H1 (cell line): ENCODE results near the gene CIBAR2. TPM values are rescaled to one million over a fixed set of nuclear protein-coding genes. Genes with fewer than 3 reads are reported as not detected.

ENCODE experiments used
- ATF2 ChIP-seq: IDR thresholded peaks from 2 replicates; pipeline ENCODE4 v1.6.1; 2012; ENCODE audit warnings: low read length, inconsistent platforms
- BRCA1 ChIP-seq: IDR thresholded peaks from 2 replicates; pipeline ENCODE4 v1.6.1; 2012; ENCODE audit warnings: low read depth, low read length, improper control_type of control experiment
- YY1 ChIP-seq: IDR thresholded peaks from 2 replicates; pipeline ENCODE4 v1.6.1; 2011; ENCODE audit warnings: low read depth, mild to moderate bottlenecking, low read length
- polyA plus RNA-seq, 7 experiments: library from polyadenylated mRNA; depleted of rRNA in 3 of 7; stranded (reverse) in 5 of 7; unstranded in 2 of 7; fragments of >200 nt in 5 of 7; fragments of 200-250 nt in 2 of 7; gene quantifications; 1 replicate in 5 of 7; 2 replicates in 1 of 7; 4 replicates in 1 of 7; pipeline versions ENCODE4 v1.2.1 to v1.2.3, GENCODE V29; 2011 to 2013; ENCODE audit warnings: missing spikeins in 2 of 7, mixed read lengths in 2 of 7
- total RNA-seq: library from RNA; stranded (reverse); fragmentation: NEBNext Ultra II Directional; extraction: Animal tissue kit (Norgen Biotek cat#: 25700); gene quantifications from 2 replicates; pipeline ENCODE4 v1.2.1, GENCODE V29; 2021

CIBAR2 gene
- total and polyA plus RNA-seq, 2 of the 8 experiments (the other 6 are each of a cell fraction or from before 2014, with no cell fraction given) = 0.18 TPM; not detected in 1

DNA sequence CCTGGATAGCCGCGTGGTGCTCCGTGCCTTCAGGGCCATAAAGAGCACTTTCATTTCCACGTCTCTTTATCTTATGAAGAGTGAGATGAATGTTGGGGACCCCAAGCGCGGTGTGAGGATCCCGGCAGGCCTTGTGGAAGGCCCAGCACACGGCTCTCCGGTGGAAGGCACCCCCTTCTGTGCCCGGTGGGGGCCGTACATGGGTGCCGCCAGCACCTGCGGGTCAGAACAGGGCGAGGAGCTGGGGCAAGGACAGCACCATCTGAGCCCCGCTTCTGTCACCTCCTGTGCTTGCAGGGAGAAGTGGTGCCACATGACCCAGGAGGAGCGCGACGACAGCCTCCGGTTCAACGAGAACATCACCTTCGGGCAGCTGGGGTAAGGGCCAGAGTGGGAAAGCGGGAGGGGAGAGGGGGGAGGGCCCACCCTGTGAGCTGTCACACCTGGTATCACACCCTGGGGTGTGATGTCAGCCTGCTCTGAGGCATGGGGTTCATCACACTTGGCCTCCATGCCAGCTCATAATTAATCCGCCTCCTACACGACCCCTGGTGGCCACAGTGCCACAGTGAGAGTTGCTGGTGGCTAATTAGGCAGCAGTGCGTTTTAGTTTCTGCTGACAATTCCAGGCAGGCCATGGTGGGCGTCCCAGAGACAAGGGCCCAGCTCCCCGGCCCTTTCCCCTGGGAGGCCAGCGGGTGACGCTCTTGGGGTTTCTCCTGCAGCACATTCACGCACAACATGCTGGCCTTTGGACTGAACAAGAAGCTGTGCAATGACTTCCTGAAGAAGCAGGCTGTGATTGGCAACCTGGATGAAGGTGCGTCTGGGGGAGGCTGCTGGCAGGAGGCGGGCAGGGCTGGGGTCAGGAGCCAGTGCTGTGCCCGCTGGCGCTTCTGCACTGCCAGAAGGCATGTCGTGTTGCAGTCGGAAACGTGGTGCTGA, 25.7 kb downstream of the CIBAR2 start (continued):
- TF ChIP-seq ATF2 (no peak), BRCA1 (no peak), YY1 (peak; percentile 64; the same call in 1 of the 2 replicates)
